ENCODE data around the gene GAD2.

Gene GAD2

DNA sequence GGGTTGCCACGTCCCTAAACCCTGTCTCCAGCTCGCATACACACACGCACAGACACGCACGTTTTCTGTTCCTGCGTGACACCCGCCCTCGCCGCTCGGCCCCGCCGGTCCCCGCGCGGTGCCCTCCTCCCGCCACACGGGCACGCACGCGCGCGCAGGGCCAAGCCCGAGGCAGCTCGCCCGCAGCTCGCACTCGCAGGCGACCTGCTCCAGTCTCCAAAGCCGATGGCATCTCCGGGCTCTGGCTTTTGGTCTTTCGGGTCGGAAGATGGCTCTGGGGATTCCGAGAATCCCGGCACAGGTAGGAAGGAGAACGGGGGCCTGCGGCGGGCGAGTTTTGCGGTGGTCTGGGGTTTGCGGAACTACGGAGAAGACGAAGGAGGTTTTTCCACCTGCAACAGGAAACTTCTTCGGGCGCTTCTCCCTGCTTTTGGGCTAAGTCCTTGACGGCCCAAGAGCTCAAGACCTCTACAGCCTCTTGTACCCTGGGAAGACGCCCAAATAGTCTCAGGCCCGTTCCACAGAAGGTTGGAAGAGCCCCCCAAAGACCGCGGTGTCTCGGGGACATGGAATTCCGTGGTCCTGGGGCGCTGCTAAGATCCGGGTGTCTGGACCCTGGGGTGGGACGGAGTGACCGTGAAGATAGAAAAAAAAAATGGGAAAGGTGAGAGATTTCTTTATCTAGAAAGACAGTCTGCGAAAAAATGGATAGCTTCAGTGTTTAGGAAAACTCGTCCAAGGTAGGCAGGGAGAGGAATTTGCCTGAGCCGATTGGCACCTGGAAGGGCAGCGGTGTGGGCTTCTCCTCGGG is at the start of gene GAD2:
Gene GAD2, plus strand, starts transcription at position 190 of the 811 bp plus-strand sequence. Its CDS starts 36 bp downstream, at position 226.
- no peak for DNase-seq

DNA sequence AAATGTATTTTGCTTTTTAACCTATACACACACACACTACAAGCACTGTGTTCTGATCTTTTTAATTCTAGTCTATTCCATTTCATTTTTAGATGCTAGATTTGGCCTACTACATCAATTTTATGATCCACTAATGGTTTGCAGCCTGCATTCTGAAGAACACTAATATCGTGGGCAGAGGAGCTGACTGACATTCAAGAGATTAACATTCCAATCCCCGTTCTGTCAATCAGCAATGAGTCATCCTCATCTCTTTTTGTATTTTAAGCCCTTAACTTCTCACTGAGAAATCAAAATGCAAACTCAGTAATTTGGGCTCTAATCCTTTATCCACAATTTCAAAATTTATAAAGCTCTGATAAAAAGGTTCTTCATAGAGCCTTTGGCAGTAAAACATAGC is 47.1 kb upstream of the GAD2 start:
- DNase-seq = no peak

DNA sequence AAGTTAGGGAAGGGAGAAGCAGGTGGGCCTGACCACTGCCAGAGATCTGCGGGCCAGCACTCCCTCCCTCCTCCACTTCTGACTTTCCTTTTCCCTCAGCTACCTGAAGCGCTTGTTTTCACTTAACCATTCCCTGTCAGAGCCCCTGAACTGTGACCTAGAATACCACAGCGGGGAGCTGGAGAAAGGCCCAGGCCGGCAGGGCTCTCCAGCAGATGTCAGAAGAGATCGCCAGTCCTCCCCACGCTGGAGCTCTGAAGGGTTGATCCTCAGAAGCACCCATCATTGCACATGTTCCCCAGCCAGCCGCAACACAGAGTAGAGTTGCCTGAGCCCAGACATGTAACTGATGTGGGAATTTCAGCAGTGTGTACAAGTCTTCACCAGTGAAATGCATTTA is 44.4 kb upstream of the GAD2 start:
- DNase-seq = no peak

DNA sequence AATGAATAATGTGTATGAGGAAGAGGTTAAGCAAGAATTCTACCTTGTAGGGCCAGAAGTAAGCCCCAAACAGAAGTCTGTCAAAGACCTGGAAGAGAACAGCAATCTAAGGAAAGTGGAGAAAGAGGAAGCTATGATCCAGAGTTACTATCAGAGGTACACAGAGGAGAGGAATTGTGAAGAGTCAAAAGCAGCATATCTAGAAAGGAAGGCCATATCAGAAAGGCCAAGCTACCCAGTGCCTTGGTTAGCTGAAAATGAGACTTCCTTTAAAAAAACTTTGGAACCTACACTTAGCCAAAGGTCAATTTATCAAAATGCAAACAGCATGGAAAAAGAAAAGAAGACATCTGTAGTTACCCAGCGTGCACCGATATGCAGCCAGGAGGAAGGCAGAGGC is 42.7 kb upstream of the GAD2 start:
- DNase-seq = no peak

DNA sequence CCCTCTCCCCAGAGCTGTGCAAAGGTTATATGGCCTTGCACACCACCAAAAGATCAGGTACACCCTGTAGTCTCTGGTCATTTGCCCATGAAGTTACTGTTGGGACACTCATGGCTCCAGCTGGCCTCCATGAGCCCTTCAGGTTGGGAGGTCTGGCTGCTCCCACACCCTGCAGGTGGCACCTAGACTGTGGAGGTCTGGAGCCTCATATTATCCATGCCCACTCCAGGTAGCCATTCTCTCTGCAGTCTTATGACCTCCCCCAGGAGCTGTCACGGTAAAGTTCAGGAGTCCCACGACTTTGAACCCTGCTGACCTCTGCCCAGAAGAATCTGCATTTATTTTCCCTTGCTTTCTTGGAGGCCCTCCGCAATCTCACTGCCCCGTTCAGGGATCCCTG is 39.2 kb upstream of the GAD2 start:
- DNase-seq = no peak

DNA sequence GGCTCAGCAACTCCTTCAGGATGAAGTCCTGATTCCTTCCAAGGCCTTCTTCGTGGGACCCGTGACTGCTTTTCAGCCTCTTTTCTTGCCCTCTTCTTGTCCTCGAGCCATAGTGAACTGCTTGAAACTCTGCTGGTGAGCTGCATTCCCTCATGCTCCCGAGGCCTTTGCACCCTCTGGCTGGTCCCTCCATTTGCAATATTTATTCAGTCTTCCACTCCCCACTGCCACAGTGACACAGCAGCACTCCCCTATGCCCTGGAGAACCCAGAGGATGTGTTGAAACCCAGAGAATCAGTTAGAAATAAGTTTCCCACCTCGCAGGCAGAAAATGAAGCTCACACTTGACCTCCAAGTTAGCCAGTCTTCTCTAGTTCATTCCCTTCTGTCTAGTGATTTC is 22.3 kb upstream of the GAD2 start:
- DNase-seq = no peak

DNA sequence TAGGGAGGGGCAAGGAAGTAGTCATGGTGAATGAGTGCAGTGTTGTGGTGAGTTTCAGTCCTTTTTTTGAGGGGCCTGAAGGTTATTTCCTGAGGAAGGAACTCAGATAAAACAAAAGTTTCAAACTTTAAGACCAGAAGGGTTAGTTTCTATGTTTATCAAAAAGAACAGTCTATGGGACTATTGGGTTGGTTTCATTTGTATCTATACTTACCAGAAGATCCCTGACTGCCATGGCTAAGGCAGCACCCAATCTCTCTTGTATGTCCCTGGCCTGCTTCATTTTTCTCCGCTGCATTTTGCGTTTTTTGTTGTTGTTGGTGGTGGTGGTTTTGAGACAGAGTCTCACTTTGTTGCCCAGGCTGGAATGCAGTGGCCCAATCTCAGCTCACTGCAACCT is 19.3 kb upstream of the GAD2 start:
- DNase-seq = no peak

DNA sequence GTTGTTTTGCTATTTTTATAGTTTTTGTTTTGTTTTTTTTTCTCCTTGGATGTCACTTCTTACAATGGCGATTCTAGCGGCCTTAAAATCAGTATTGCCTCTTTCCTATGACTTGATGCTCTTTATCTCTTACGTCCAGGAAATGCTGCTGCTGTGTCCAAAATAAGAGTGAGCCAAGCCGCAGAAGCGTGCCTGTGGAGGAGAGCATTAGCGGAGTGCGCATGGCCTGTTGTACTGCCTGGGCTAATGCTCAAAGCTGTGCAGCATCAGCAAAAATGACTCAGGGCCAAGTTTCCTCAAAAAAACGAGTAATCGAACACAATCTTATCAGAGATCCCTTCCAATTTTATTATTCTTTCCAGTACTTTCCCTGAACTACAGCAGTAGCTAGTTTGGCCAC is 18.5 kb upstream of the GAD2 start:
- DNase-seq = no peak

DNA sequence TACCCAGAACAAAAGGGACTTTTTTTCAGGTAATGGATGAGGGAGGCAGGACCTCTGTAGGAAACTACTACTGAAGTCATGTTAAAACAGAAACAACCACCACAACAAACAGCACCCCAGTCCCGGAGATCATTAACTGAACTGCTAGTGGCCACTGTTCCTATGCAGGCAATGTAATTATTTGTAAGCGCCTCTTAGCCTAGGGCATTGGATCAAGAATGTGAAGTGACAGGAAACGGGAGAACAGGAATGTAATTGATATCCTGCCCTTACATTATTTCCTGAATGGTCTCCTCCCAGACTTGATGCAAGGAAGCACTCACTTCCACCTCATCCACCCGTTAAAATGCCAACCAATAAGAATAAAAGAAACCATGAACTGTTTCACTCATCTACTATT is 16.7 kb upstream of the GAD2 start:
- DNase-seq = no peak

DNA sequence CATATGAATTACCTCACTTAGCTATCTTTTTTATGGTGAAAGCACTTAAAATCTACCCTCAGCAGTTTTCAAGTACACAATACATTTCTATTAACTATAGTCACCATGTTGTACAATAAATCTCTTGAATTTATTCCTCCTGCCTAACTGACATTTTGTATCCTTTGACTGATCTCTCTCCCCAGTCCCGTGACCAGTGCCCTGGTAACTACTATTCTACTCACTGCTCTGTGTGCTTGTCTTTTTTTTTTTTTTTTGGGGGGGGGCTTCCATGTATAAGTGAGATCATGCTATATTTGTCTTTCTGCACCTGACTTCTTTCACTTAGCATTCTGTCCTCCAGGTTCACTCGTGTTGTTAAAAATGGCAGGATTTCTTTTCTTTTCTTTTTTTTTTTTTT is 11.4 kb upstream of the GAD2 start:
- DNase-seq = no peak

DNA sequence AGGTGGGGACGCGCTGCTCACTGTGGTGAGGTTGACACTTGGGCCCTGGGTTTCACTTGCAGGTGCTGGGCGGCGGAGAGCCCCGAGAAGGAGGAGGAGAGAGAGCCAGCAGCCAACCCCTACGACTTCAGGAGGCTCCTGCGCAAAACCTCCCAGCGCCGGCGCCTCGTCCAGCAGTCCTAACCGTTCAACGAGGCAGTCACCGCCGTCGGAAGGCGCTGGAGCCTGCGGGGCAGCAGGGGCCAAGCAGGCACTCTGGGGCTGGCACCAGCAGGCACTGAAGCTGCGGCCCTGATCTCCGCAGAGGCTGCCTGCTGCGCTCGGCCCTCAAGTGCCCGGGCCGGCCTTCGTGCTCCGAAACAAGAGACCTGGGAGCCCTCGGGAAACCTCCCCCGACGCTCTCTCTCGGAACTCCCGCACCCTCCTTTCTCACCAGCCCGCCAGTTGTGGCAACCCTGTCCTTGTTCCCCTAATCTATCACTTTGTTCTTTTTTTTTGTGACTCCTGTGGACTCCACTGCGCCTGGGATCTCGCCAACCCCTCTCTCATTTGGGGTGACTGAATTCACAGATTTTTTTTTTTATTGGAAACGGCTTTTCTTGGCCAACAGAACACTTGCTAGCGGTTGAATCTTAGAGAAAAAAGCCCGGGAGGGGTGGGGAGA is 4.7 kb upstream of the GAD2 start:
- no peak for DNase-seq

DNA sequence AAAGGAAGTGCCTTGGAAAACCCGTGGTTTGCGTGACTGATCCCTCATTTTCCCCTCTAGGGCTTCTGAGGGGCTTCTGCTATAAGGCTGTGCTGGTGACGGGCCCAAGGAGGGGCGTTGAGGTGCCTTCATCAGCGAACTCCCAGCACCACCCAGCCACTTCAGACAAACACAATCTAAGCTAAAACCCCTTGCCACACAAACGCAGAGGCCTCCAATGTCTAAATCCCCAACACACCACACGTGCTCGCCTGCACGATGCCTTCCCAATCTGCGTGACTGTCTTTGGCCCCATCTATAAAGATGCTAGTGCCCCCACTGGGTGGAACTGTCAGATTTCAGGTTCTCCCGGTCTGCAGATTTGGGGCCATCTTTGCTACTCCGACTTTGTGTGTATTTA is 4.1 kb upstream of the GAD2 start:
- DNase-seq = no peak

DNA sequence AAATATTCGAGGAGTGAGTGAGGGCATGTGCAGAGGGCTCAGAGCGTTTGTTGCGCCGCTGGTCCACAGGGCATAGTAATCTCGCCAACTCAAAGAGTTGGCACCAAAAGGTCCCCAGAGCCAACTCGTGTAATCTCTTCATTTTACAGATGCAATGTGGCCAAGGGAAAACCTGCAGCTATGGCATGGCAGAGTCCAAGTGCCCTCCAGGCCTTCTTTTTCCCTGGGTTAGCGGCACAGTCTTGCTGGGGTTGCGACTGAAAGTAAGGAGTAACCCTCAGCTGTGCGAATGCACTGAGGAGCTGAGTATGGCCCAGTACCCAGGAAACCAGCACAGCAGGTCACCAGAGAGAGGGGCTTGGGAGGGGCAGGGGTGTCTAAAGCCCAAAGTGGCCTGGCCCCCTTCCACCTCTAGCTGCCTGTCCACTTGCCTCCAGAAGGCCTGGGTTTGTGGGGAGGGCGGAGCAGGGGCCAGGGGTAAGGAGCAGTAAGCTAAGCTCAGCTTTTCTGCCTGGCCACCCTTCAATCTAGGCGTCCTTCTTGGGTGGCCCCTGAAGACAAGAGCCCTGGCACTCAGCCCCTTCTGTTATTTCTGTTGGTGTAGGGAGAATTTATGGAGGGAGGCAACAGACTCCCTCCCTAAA is 3.3 kb upstream of the GAD2 start:
- no peak for DNase-seq

DNA sequence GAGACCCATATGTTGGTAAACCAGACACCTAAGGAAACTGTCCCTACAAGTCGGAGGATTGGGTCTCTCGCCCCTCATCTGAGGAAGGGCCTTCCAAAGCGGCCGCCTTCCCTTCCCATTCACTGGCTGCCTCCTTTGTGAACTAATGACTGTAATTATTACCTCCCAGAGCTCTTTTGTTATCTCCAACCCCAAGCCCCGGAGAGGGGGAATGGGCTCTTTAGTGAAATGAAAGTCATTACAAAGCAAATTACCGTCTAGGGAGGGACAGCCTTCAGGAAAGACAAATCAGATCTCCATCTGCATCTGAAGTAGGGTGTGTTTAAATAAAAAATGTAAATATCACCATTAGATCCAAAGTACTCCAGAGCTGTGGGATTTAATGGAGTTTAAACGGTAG is 2.6 kb upstream of the GAD2 start:
- DNase-seq = no peak

DNA sequence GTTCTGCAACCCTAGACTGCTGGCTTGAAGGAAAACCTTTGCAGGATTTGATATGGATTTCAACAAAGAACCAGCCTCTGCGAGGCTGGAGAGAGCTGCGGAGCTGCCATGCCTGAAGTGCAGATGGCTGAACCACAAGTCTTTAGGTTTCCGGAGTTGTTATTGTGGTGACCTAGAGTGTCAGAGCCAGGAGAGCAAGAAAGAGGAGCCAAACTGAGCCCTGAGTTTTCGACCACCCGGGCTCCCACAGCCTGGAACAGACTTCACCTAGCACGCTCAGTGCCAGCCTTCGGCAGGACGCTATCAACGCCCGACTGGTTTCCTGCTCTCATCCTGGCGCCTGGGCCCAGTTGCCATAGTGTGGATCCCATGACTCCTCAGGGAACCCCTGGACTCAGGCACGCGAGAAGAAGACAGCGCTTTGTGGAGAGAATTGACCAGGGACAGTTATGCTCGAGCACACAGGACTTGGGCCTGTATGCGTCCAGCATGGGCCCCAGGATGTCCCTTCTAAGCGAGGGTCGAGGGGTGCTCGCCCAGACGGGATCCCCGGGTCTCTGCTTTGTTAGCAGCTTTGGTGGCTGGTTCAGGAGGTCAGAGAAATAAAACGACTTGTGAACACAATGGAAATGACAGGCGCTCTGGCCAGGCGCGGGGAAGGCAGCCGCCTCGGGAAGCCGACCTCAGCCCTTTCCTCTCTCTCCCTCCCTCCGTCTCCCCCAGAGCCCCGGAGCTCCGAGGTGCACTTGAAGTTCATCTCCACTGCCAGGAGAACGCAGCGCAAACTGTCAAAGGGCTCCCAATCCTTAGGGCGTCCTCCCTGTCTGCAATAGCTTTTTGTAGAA is 1.8 kb upstream of the GAD2 start:
- no peak for DNase-seq

DNA sequence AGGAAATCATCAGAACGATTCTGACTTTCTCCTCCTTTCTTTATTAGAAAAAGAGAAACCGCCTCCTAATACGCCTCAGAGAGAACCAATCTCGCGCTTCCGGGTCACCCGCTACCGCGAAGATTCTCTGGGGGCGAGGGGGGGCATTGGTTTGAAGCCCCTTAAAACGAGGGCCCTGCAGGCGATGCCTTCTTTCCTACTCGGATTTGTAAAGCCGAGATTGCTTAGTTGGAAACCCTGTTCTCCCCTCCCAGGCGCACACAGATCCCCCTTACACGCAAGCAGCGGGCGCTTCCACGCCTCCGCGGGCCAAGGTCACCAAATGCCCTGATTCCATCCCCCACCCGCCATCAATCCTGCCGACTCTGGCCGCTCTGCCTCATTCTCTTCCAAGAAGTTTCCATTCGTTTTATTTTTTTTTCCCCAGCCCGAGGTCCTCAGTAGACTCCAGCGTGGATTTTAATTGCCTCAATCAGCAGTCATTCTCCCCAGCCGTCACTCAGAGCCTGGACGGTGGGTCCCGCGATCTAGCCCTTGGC is 1.1 kb upstream of the GAD2 start:
- DNase-seq = no peak

DNA sequence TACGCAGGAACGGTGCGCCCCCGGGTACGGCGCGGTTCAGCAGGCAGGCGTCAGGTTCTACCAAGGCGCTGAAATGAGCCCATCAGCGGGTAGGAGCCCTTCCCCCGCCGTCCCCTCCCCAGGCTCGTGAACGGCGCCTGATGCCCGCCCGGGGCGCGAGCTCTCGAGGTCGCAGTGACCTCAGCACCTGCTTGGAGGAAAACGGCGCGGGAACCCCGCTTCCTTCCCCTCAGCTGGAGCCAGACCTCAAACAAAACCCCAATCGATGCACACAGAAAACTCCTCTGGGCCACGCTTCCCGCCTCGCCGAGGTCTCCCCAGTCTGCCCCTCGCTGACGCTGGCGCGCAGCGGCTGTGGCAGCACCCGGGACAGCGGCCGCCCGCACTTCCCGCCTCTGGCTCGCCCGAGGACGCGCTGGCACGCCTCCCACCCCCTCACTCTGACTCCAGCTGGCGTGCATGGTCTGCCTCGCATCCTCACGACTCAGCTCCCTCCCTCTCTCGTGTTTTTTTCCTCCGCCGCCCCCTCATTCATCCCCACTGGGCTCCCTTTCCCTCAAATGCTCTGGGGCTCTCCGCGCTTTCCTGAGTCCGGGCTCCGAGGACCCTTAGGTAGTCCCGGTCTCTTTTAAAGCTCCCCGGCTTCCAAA is 514 bp upstream of the GAD2 start:
- DNase-seq = peak; percentile 79

DNA sequence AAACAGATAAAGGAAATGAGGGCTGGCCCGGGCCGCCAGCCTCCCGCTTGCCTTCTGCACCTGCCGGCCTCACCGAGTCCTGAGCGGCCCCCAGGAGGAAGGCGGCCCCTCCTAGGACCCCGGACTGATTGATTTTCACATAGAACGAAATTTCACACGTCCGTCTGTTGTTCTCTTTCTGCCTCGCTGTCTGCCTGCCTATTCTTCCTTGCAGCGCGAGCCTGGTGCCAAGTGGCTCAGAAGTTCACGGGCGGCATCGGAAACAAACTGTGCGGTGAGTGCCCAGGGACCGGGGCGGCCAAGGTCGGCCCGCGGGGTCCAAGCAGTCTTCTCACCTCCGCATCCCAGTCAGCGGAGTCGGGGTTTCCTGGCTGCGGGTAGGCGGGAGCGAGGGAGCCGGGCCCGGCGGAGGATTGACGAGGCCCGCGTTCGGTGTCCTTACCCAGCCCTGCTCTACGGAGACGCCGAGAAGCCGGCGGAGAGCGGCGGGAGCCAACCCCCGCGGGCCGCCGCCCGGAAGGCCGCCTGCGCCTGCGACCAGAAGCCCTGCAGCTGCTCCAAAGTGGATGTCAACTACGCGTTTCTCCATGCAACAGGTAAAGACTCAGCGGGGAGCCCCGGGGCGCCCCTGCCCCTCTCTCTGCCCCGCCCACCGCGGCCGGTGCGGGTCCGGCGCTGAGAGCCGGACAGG is 967 bp downstream of the GAD2 start:
- peak; percentile 45 for DNase-seq

DNA sequence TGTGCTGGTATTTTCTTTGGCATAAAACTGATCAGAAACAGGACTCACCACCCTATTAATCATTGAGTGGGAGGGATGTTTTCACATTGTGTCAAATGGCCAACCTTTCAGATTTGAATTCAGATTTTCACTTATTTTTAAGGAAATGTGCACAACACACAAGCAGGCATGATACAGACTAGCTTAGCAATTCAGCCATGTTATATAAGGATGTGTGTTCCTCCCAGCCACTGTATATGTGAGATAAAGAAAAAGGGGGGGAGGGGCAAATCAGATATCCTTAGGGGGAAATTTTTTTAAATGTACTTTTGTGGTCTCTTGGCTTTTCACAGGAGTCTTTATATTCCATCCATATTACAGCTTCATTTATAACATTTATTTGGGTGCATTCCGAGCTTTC is 3.1 kb downstream of the GAD2 start:
- no peak for DNase-seq

DNA sequence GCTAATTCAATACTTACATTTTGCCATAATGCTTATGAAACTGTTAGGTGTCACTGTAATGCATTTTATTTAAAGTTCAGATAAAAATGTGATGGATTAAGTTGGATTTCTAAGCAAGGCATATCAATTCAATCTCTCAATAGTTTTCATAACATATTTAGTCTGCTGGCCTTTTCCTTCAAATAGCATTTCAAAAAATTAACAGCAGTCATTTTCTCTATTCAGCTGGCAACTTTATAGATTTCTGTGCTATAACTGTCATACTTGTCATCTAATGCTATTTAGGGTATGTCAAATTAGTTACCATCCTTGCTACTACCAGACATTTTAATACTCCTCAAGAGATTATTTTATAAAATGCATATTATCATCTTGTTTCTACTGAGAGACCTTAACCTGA is 4.3 kb downstream of the GAD2 start:
- DNase-seq = no peak

DNA sequence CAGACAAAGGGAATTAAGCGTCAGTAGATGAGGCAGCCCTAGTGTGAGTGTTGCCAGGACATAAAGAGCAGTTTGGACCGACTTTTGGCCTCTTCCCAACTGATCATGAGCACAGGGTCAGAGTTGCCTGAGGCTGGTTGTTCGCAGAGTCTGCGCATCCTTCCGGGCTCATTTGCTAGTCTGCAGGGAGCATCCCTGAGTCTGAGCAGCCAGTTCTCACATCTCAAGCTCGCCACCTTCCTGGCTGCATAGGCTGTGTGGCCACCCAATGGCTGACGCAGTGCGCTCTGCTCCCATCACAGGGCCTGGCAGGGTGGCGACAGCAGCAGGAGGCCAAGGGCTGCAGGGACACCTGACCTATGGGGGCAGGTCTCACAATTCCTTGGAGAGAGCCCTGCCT is 5.0 kb downstream of the GAD2 start:
- DNase-seq = no peak

DNA sequence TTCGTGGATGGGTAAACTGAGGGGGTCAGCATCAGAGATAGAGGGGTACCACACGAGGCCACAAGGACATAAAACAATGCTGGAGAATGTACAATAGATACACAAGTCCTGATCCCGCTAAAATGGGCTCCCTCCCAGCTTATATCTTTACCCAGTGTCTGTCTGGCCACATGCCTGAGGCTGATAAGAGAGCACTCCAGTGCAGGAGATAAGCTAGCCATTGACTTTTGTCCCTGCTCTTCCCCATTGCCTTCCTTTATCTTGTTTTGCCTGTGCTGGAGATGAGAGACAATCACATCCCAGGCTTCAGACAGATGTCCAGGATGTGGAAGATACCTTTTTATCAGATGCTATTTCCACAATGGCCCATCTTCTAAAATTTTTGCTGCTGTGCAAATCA is 6.0 kb downstream of the GAD2 start:
- DNase-seq = no peak
